Measurements from ENCODE around the gene FMO5.
A peak's percentile ranks its signal among the peaks of the same experiment; 100 is the strongest.
"Not testable (repeated sequence)": the region's sequence is repeated elsewhere in the genome, so short reads cannot be mapped to it uniquely, and the experiment has no call there.

The FMO5 gene

DNA sequence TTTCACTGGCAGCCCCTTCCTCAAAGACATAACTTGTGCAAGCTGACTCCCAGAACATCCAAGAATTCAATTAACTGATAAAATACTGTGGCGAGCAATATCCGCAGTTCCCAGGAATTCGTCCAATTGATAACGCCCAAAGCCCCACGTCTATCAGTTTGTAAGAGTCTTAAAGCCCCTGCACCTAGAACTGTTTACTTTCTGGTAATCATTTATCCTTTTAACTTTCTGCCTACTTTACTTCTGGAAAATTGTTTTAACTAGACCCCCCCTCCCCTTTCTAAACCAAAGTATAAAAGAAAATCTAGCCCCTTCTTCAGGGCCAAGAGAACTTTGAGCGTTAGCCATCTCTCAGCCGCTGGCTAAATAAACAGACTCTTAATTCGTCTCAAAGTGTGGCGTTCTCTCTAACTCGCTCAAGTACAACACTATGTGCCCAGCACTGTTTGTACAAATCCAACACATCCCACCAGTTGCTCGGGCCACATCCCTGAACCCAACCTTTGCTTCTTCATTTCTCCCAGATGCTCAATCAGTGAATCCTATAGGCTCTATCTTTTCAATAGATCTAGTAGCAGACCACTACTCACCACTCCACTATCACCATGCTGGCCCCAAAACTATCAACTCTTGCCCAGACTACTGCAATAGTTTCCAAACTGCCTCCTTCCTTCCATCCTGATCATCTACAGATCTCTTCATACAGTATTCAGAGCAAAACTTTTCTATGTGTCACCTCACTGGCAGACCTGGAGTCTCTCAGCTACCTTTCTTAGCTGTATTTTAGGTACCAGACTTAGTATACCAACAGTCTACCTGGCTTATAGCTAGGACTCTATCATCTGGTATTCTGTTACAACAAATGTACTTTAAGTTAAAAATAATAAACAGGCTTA, 14.0 kb upstream of the FMO5 start:
- DNase-seq: no peak

- DNase-seq: no peak
These were observed 13.1 kb upstream of the FMO5 start for GRCh38 chr1:147238053-147238902.

- no peak for DNase-seq
These were observed 12.0 kb upstream of the FMO5 start for GRCh38 chr1:147236959-147237791.

GRCh38 chr1:147236448-147236847, 11.3 kb upstream of the FMO5 start:
- DNase-seq: no peak

DNA sequence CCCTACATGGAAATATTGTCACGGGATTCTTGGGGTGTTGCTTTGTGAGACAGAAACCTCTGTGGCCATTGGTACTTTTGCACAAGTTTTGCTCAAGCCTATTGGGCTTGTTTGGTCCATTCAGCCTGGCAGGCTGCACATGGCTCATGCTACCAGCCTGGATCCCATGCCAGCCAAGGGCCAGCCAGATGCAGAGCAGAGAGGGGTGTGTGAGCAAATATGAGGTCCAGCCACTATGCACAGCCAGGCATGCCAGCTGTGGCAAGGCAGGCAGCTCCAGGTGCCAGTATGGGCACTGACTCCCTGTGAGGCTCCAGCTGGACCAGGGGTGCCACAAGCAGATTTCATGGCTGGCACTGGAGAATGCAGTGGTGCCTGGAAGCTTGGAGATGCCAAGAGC, 10.7 kb upstream of the FMO5 start:
- no peak for DNase-seq

DNA sequence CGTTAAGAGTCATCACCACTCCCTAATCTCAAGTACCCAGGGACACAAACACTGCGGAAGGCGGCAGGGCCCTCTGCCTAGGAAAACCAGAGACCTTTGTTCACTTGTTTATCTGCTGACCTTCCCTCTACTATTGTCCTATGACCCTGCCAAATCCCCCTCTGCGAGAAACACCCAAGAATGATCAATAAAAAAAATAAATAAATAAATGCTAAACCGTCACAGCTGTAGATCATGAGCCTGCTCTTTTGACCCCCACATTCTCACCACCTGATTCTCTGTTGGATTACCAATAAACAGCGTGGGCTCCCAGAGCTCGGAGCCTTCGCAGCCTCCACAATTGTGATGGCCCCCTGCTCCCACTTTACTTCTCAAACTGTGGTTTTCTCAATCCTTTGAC, 8.8 kb upstream of the FMO5 start:
- peak in 1 of 2 experiments; percentile 16 for DNase-seq

GRCh38 chr1:147231032-147231431, 5.9 kb upstream of the FMO5 start:
- not testable (repeated sequence) for DNase-seq

- no peak for DNase-seq
These were observed 1.2 kb downstream of the FMO5 start for GRCh38 chr1:147223740-147224615.

DNA sequence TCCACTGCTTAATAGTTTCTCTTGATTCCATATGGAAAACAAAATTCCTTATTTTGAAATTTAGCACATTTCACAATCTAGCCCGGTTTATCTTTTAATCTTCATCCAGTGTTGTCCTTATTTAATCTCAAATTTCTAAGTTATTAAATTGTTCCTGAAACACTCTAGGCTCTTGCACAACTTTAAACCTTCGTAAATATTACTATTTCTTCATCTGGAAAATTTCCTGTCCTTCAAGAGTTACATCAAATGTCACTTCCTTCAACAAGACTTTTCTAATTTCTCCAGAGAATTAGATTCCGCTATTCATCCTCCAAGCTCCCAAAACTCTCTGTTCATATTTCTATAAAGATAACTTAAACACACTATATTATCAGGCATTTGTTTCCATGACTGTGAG, 6.5 kb downstream of the FMO5 start:
- no peak for DNase-seq

GRCh38 chr1:147217141-147217540, 8.0 kb downstream of the FMO5 start:
- DNase-seq: no peak

- DNase-seq: no peak
These were observed 9.0 kb downstream of the FMO5 start for GRCh38 chr1:147216124-147216523.

- no peak for DNase-seq
These were observed 9.6 kb downstream of the FMO5 start for GRCh38 chr1:147215540-147215916.

GRCh38 chr1:147214842-147215539, 10.1 kb downstream of the FMO5 start:
- DNase-seq: no peak

DNA sequence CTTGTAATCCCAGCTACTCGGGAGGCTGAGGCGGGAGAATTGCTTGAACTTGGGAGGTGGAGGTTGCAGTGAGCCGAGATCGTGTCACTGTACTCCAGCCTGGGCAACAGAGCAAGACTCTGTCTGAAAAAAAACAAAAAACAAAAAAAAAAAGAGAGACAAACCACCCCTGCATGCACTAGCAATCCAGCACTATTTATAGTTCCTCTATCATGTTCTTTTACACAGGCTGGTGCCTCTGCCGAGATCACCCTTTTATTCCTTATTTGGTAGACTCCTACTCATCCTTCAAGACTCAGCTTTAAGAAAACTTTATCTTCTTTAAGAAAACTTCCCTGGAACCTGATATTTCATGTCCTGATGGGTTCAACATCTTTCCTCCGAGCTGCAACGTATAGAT, 10.8 kb downstream of the FMO5 start:
- DNase-seq: no peak

- no peak for DNase-seq
These were observed 11.9 kb downstream of the FMO5 start for GRCh38 chr1:147213271-147213670.

DNA sequence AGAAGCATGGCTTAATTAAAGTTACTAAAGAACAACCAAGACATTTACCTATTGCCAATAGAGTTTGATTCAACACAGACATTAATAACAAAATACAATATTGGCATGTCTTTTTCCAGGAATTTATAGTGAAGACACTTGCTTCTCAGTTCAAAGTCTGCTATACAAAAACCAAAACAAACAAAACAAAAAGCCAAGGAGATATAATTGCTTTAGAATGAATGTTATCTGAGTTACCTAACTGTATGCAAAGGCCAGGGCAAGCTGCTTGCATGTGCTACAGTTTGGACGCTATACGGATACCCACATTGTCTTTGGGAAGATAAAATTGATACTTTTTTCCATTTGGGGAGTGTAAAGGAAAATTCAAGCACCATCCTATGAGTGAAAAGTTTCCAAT, 13.6 kb downstream of the FMO5 start:
- DNase-seq: no peak

DNA sequence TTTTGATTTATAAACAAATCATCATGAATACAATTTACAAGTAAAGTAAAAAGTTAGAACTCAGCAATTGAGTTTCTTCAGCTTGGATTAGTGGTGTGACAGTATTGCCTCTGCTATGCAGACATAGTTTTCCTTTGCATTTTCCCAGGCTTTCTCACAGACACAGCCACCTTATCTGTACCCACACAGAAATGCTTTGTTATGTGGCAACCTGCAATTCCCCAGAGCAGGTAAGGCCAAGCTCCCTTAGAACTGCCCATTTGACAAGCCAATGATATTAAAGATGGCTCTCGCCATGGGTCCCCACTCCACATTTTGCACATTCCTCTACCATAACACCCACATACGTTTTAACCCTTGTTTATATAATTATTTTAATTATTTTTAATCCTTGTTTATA, 14.2 kb downstream of the FMO5 start:
- DNase-seq: no peak

- DNase-seq: no peak
These were observed 15.0 kb downstream of the FMO5 start for GRCh38 chr1:147209825-147210821.

- no peak for DNase-seq
These were observed 16.5 kb downstream of the FMO5 start for GRCh38 chr1:147208619-147209018.

- DNase-seq: no peak
These were observed 17.9 kb downstream of the FMO5 start for GRCh38 chr1:147207192-147207591.
